IMR-90 (cell line): ENCODE measurements around the gene SREBF2.

Experiments
- CEBPB ChIP-seq: IDR thresholded peaks from 2 replicates; pipeline ENCODE4 v1.6.1; 2012; ENCODE audit warnings: low read depth, low read length, improper control_type of control experiment
- FOS ChIP-seq: fragments of 150-350 bp; IDR thresholded peaks from 2 replicates; pipeline ENCODE4 v1.6.1; 2016; ENCODE audit warnings: low read depth, low read length
- MAFK ChIP-seq: IDR thresholded peaks from 2 replicates; pipeline ENCODE4 v1.6.1; 2012; ENCODE audit warnings: low read depth, low read length, improper control_type of control experiment
- POLR2A ChIP-seq: IDR thresholded peaks from 2 replicates; pipeline ENCODE4 v1.6.1; 2012; ENCODE audit warnings: mild to moderate bottlenecking, low read depth, low read length
- RFX5 ChIP-seq: IDR thresholded peaks from 2 replicates; pipeline ENCODE4 v1.8.0; 2012; ENCODE audit warnings: low read depth, mild to moderate bottlenecking, low read length, moderate library complexity
- USF2 ChIP-seq: fragments of 150-350 bp; IDR thresholded peaks from 2 replicates; pipeline ENCODE4 v1.6.1; 2017; ENCODE audit warnings: mild to moderate bottlenecking, antibody characterized with exemption, low read length, low read depth
- TF ChIP-seq, protein P1 (sequence below): conservative IDR thresholded peaks from 2 replicates; pipeline ENCODE4 v1.5.1; 2012; ENCODE audit warnings: mild to moderate bottlenecking, low read depth, low read length, improper control_type of control experiment
- TF ChIP-seq, protein P2 (sequence below): fragments of 150-350 bp; IDR thresholded peaks from 2 replicates; pipeline ENCODE4 v1.6.1; 2016; ENCODE audit warnings: low read depth, mild to moderate bottlenecking, low read length, moderate library complexity, borderline replicate concordance

DNA sequence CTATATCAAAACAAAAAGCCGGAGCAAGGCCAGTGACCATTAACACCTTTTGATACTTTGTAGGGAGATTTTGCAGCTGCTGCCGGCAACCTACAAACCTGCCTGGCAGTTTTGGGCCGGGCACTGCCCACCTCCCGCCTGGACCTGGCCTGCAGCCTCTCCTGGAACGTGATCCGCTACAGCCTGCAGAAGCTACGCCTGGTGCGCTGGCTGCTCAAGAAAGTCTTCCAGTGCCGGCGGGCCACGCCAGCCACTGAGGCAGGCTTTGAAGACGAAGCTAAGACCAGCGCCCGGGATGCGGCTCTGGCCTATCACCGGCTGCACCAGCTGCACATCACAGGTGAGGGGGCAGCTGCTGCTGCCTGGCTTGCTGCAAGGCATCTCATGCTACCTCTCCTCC is 47.7 kb downstream of the SREBF2 start:
- TF ChIP-seq CEBPB = no peak
- TF ChIP-seq, protein P1, sequence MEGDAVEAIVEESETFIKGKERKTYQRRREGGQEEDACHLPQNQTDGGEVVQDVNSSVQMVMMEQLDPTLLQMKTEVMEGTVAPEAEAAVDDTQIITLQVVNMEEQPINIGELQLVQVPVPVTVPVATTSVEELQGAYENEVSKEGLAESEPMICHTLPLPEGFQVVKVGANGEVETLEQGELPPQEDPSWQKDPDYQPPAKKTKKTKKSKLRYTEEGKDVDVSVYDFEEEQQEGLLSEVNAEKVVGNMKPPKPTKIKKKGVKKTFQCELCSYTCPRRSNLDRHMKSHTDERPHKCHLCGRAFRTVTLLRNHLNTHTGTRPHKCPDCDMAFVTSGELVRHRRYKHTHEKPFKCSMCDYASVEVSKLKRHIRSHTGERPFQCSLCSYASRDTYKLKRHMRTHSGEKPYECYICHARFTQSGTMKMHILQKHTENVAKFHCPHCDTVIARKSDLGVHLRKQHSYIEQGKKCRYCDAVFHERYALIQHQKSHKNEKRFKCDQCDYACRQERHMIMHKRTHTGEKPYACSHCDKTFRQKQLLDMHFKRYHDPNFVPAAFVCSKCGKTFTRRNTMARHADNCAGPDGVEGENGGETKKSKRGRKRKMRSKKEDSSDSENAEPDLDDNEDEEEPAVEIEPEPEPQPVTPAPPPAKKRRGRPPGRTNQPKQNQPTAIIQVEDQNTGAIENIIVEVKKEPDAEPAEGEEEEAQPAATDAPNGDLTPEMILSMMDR = no peak
- TF ChIP-seq MAFK = no peak
- TF ChIP-seq POLR2A = no peak
- no peak for TF ChIP-seq FOS
- no peak for TF ChIP-seq RFX5
- TF ChIP-seq USF2 = no peak
- TF ChIP-seq, protein P2, sequence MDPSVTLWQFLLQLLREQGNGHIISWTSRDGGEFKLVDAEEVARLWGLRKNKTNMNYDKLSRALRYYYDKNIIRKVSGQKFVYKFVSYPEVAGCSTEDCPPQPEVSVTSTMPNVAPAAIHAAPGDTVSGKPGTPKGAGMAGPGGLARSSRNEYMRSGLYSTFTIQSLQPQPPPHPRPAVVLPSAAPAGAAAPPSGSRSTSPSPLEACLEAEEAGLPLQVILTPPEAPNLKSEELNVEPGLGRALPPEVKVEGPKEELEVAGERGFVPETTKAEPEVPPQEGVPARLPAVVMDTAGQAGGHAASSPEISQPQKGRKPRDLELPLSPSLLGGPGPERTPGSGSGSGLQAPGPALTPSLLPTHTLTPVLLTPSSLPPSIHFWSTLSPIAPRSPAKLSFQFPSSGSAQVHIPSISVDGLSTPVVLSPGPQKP = no peak
